Uterus (tissue), 2 donors: ENCODE data around the gene NCAM2.

Experiments used
- CTCF ChIP-seq, 4 experiments: fragments of 200-600 bp in 2 of 4; fragments of 450-650 bp in 2 of 4; sonication (generic) in 2 of 4; IDR thresholded peaks; one replicate each; pipeline ENCODE4 v1.5.1; 2016 to 2019; ENCODE audit warnings: antibody characterized with exemption in 4 of 4, mild to moderate bottlenecking in 2 of 4, moderate library complexity in 1 of 4
- POLR2A ChIP-seq, 2 donors: fragments of 450-650 bp; IDR thresholded peaks; one replicate each; pipeline ENCODE4 v1.6.1; 2016; ENCODE audit warnings: antibody characterized with exemption in 2 of 2, mild to moderate bottlenecking in 1 of 2, moderate library complexity in 1 of 2

- TF ChIP-seq CTCF (IDR thresholded peaks at IDR 0.05) (no peak), POLR2A (IDR thresholded peaks at IDR 0.05) (no peak)
These were observed 149.2 kb downstream of the NCAM2 start for GRCh38 chr21:21147374-21147745.
